Activated CD4-positive, CD25-positive, alpha-beta regulatory T cell treated with anti-CD3 and anti-CD28 coated beads, Interleukin-2, amount 50 U/mL, for 16 hours (primary cell): ENCODE data around the gene RAB11FIP3.
"Not testable (repeated sequence)": the region's sequence is repeated elsewhere in the genome, so short reads cannot be mapped to it uniquely, and the experiment has no call there.

Experiments
- DNase-seq: peaks from one replicate; pipeline ENCODE4 v3.0.0-alpha.2; 2020; ENCODE audit warnings: low read depth, low spot score

The RAB11FIP3 gene

DNA sequence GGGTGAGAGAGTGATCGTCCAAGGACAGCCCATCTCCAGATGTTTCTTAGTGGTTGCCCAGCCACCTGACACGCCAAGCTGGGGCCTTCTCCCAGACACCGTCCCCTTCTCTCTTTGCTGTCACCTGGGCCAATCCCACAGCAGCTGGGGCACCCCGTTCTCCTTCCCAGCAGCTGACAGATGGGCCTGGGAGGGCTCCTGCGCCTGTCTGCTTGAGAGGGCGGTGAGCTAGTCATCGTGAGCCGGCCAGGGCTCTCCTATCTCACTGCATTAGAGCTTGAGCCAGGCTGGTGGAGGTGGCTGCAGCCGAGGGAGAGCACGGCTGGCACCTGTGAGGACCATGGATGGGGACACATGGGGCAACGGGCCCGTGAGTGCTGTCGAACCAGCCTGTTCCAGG lies 41.2 kb downstream of the RAB11FIP3 start:
- no peak for DNase-seq

DNA sequence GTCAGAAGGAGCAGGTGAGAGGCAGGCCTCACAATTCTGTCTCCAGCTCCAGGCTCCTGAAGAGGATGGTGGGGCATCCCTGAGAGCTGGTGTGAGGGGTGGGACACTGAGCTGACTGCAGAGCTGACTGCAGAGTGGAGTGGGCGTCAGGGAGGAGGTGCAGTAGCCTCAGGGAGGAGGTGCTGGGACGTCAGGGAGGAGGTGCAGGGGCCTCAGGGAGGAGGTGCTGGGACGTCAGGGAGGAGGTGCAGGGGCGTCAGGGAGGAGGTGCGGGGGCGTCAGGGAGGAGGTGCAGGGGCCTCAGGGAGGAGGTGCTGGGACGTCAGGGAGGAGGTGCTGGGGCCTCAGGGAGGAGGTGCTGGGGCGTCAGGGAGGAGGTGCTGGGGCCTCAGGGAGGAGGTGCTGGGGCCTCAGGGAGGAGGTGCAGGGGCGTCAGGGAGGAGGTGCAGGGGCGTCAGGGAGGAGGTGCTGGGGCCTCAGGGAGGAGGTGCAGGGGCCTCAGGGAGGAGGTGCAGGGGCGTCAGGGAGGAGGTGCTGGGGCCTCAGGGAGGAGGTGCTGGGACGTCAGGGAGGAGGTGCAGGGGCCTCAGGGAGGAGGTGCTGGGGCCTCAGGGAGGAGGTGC lies 41.9 kb downstream of the RAB11FIP3 start:
- DNase-seq = not testable (repeated sequence)

DNA sequence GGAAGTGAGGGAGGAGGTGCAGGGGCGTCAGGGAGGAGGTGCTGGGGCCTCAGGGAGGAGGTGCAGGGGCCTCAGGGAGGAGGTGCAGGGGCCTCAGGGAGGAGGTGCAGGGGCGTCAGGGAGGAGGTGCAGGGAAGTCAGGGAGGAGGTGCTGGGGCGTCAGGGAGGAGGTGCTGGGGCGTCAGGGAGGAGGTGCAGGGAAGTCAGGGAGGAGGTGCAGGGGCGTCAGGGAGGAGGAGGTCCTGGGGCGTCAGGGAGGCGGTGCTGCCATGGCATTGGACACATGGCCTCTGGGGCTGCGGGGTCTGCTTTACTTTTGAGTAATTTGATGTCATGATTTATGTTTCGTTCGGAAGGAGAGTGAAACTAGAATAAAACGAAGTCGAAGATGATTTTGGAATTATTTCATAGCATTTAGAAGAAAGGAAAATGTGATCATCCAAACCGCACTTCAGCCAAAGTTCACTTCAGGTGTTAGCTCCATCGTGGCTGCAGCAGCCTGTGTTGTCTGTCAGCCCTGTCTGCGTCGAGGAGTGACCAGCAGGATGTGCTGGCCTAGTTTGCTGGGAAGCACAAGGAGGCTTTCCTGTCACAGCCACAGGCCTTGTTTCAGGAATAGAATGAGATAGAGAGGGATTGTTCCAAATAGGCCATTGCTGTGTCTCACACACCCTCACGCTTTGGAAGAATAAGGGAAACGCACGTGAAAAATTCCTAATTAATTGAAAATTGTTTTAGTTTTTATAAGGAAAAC lies 42.8 kb downstream of the RAB11FIP3 start:
- no peak for DNase-seq

DNA sequence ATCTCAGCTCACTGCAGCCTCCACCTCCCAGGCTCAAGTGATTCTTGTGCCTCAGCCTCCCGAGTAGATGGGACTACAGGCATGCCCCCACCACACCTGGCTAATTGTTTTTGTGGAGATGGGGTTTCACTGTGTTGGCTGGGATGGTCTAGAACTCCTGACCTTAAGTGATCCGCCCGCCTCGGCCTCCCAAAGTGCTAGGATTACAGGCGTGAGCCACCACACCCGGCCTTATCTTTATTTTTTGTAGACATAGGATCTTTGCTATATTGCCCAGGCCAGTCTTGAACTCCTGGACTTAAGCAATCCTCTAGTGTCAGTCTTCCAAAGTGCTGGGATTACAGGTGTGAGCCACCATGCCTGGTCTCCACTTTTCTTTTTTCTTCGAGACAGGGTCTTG lies 44.0 kb downstream of the RAB11FIP3 start:
- not testable (repeated sequence) for DNase-seq

DNA sequence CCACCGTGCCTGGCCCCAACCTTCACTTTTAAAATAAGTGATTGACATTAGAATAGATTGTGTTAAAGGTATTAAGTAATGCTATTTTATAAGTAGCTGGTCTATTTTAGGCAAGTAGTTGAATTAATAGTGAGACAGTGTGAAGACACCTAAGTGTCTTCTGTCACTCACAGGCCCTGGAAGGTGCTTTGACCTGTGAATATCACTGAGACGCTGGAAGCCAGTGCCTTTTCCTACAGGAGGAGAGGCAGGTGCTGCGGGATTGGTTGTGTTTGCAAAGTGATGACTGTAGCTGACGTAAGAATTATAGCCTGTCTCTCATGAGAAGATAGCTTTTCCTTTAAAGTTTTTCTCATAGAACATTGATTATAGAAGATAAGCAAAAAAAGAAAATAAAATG lies 45.0 kb downstream of the RAB11FIP3 start:
- DNase-seq = no peak

DNA sequence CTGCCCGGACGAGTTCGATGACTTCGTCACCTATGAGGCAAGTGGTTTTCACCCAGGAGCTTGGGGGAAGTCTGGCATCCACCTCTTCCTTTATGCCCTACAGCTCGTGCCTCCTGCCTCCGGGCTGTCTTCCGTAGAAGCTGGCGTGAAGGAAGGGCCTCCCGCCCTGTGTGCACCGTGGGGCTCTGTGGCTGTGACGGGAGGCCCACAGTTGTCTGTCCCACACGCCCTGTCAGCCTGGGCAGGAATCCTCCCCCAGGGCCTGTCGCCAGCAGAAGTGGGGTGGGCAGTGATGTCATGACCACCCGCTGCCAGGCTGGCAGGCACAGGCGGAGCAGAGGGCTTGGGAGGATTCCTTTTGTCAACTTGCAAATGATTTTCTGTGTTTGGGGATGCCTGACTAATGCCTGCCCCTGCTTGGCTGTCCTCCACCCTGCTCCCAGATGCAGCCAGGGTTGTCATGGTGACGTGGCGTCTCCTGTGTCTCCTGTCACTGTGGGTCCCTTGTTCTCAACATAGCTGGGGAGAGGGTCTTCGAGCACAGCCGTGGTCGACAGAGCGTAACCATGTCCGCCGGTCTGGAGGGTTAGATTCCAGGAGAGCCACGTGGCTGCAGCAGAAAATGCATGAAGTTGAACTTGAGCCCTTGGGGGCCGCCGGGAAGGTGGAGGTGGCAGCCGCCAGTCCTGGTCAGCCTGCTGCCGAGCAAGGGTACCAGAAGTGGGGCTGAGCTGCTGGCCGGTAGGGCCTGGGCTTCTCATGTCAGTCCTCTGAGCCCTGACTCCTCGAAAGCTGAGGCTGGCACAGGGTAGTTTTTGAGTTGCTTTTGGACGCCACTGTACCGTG lies 46.1 kb downstream of the RAB11FIP3 start:
- DNase-seq = no peak

DNA sequence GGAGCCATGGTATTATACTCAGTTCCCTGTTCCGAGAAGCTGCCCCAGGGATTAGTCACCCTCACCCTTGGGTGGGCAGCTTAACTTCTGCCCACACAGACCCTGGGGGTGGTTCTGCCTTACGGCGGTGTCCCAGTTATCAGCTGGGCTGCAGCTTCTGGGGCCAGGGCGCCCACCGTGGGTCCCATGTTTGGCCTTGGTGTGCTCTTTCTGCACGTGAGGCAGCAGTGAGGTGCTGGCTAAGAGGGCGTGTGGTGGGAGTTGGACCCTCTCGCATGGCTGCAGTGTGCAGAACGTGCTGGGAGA lies 46.7 kb downstream of the RAB11FIP3 start:
- DNase-seq = no peak

DNA sequence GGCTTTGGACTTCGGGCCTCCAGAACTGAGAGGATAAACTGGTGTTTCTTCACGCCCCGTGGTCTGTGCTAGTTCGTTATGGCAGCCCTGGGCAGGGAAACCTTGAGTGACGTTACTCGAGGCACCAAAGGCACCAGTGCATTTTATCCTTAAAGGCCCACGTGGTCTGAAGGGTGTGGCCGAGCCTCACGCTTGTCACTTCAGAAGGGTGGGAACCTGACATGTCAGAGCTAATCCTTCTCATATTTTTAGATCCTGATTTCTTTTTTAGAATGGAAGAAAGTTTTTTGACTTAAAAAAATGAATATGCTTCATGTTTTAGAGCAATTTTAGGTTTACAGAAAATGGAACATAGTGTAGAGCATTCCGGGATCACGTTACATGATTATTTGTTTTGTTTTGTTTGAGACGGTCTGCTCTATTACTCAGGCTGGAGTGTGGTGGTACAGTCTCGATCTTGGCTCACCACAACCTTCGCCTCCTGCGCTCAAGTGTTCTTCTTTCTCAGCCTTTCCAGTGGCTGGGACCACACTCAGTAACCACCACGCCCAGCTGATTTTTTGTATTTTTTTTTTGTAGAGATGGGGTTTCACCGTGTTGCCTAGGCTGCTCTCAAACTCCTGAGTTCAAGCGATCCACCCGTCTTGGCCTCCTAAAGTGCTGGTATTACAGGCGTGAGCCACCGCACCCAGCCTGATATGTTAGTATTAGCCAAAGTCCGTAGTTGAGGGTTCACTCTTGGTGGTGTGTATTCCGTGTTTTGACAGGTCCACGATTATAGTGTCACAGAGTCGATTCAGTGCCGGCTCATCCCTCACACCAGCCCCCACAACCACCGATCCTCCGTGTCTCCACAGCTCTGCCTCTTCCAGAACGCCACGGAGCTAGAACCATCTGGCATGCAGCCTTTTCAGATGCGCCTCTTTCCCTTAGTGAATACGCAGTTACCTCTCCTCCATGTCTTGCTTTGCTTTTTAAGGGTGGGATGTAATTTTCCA lies 47.9 kb downstream of the RAB11FIP3 start:
- no peak for DNase-seq

DNA sequence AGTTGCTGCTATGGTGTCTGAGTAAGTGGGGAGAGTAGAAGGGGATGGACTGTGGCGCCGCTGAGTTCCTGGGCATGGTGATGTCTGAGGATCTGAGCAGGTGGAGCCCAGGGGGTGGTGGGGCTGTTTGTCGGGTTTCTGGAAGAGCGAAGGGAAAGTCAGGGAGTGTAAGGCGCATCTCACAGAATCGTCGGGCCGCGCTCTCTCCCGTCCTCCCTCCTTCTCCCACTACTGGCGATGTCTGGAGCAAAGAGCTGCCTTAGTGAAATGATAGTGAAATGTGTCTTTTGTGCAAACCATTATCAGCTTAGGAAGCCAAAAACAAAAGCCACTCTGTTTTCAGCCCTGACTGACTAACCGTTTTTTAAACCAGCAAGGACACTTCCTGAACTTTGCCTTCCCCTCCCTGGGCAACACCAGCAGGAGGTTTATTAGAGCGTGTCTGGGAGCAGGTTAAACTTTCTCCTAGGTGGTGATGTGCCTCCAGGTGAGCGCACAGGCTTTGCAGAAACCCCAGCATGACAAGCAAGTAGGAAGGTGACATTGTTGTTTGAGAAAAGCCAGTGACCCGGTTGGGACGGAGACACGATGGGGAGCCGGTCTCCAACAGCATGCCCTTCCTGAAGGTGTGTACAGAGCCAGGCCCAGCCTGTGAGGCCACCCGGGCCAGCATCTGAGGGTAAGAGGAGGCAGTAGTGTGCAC lies 49.1 kb downstream of the RAB11FIP3 start:
- no peak for DNase-seq

DNA sequence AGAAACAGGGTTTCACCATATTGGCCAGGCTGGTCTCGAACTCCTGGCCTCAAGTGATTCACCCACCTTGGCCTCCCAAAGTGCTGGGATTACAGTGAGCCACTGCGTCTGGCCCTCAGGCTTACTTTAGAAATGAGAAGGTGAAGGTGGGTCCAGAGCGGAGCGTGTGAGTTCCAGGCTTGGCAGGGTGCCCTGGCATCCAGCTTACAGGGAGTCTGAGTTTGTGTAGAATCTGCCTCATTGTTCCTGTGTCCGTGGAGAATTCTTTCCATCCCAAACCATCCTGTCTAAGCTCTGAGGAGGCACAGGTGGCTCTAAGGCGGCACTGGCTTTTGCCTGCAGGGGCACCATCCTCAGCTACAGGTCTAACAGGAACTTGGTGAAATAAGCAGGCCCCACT lies 50.6 kb downstream of the RAB11FIP3 start:
- no peak for DNase-seq

DNA sequence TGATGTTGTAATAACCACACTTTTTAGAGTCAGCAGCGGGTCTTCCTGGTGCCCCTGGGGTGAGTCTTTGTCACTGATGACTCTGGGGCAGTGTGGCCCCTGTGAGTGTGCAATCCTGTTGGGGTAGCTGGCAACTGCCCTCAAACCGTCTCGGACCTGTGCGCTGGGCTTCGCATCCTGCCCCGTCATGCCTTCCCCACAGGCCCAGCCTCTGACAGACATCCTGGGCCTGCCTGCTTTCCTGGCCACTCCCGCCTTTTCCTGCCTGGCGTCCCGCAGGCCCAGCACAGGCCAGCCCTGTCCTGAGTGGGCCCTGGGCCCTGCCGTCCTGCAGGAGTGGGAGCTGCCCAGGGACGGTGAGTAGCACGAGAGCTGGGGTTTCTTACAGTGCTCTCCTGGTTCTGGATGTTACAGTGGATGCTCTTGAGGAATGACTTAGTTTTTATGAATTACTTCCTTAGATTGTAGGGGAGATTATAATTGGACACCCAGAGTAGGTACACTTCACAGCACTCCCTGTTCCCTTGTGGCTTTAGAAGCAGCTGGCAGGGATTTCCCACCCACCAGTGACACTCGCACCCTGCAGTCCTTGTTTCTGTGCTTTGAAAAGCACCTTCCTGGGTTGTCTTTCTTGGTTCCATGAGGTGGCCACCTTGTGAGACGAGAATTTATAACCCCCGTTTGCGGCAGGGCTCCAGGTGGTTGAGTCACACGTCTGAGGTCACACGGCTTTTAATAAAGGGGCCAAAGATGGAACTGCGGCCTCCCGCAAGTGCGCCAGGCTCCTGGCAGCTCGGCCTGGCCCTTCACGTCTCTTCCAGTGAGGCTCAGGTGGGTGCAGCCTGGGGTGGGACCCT lies 52.1 kb downstream of the RAB11FIP3 start:
- DNase-seq = no peak

DNA sequence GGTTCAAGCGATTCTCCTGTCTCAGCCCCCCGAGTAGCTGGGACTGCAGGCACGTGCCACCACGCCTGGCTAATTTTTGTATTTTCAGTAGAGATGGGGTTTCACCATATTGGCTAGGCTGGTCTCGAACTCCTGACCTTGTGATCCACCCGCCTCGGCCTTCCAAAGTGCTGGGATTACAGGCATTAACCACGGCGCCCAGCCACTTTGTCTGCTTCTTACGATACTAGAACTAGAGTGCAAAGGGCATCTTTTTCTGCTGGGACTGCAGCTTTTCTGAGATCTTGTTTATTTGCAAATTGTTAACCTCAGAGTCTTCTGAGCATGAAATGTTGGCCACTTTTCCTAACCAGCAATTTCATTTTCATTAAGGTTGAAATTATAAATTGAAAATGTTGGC lies 52.8 kb downstream of the RAB11FIP3 start:
- not testable (repeated sequence) for DNase-seq

DNA sequence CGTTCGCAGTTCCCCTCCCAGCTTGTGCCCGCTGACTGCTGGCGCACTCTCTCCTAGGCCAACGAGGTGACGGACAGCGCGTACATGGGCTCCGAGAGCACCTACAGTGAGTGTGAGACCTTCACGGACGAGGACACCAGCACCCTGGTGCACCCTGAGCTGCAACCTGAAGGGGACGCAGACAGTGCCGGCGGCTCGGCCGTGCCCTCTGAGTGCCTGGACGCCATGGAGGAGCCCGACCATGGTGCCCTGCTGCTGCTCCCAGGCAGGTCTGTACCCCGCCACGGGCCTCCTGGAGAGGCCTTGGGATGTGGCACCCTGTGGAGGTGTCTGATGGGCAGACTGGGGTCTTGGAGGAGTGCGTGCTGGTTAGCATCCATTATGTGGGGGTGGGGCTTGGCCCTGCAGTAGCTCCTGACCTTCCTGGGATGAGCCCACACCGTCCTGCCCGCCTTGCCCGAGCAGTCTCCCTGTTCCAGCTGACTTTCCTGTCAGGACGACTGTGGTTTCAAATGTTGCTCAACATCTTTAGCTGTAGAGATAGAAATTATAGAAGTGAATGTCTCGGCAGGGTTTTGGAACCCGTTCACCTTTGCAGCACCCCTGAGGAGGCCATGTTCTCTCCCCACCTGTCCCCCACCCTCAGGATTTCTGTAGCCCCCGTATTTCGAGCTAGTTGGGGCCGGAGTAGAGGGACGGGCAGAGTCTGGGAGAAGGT lies 57.2 kb downstream of the RAB11FIP3 start:
- DNase-seq = no peak

DNA sequence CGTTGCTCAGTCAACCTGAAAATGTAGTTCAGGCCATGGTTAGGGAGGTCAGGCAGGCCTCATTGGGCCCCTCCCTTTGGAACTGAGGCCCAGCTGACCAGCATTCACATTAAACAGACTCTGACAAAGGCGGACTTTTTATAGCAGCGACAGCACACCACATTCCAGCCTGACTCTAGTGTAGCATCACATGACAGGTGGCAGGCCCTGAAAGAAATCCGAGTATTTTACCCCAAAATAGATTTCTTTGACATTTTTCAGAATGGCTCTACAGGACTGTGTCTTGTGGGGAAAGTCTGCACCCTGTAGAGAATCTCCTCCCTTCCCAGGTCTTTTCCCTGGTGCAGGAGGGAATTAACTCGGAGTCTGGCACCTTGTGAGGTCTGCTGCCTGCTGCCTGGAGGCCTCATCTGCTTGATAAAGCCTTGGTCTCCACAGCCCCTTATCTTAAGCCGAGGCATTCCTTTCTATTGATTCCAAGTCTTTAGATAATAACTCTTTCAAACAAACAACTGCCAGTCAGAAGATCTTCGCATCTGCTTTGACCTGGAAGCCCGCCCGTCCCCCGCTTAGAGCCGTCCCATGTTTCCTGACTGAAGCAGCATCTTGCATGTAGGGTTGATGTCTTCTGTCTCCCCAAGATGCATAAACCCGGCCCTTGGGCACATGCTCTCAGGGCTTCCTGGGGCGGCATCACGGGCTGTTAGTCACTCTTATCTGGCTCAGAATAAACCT lies 58.1 kb downstream of the RAB11FIP3 start:
- no peak for DNase-seq

DNA sequence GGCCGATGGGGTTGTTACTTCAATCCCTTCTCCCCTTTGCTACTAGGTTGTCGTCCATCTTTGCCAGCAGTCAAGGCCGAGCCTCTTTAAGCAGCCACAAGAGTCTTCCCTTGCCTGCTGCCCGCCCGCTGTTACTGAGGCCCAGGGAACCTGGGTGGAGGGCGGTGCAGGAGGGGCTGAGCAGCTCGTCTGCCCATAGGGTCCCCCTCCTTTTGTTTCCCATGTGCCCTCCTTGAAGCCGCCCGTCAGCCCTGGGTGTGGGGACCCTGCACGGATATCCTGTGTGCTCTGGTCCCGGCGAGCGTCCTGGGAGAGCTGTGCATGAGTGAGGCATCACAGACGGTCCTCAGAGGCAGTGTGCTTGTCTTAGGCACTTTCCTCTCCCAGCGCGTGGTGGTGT lies 64.2 kb downstream of the RAB11FIP3 start:
- DNase-seq = no peak

DNA sequence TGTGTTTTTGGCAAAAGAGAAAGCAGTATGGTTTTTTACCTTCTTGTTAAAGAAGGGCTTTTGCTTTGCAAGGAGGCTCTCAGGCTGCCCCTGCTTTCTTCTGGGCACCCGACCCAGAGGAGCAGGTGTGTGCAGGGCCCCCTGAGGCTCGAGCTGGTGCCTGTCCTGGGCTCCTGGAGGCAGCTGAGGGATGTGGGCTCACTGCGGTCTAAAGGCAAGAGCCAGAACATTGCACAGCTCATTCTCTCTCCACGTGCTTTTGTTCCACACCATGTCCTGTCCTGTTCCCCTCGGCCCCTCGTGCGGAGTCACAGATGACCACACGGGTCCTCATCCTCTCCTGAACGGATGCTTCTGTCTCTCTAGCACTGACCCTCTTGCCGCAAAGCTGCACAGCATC lies 65.3 kb downstream of the RAB11FIP3 start:
- DNase-seq = no peak

DNA sequence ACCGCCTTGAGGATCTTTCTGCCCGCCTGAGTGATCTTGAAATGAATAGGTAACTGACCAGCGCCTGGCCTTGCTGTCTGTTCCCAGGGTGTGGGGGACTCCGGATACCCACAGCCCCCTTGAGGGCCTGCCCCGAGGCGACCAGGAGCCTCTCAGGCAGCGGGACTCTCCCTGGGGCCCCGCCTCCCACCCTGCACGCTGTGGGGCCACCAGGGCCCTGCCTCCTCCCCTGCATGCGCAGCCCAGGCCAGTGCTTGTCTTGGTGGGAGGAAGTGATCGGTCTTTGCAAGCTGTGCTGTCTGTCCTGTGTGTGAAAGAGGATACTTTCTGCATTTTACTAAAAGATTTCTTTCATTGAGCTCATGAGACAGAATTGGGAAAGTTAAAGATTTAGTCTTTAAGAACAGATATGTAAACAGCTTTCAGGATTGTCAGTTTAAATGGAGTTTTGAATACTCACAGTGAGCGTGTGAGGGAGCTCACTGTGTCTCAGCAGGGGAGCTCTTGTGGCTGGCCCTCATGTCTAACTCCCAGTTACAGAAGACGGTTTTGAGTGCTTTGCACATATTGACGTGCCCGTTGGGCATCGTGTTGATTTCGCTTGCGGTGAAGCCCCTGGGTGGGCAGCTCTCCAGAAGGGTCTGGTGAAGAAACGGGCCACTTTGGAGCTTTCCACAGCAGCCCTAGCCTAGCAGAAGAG lies 65.9 kb downstream of the RAB11FIP3 start:
- DNase-seq = no peak
